Occipital lobe (tissue), 2 donors: ENCODE data around the gene RASSF4. TPM values are rescaled to one million over a fixed set of nuclear protein-coding genes. Genes with fewer than 3 reads are reported as not detected.
"Not testable (repeated sequence)": the region's sequence is repeated elsewhere in the genome, so short reads cannot be mapped to it uniquely, and the experiment has no call there.

ENCODE experiments used
- DNase-seq: peaks from one replicate; lab custom pipeline; 2025; lab: John Stamatoyannopoulos, UW
- total RNA-seq: library from RNA; depleted of rRNA; stranded (reverse); fragments of >200 nt; gene quantifications from one replicate; pipeline ENCODE4 v1.2.3, GENCODE V29; 2014

Gene RASSF4
- total RNA-seq, 1 donor from 2014 or later, result 7.2 TPM

- DNase-seq, result no peak
These were observed 43.9 kb downstream of the RASSF4 start for GRCh38 chr10:45003432-45004000.

- no peak for DNase-seq
These were observed 45.1 kb downstream of the RASSF4 start for GRCh38 chr10:45004661-45005060.

DNA sequence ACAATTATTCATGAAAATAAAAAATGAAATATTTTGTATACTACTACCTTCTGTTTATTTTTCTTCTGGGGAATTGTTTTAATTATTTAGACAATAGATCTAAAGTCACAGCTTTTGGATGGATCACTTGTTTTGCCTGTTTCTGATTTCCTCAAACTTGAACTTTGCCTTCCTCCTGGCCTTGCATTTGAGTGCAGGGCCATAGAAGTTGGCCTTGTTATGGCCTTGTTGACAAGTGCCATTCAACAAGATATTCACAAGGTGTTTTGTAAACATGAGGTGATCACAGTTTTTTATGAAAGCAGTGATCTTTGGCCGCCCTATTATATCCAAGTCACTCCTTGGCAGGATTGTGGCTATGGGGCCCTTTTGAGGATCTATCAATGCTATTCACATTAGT lies 45.7 kb downstream of the RASSF4 start:
- DNase-seq, result no peak

GRCh38 chr10:45006276-45007030 lies 46.9 kb downstream of the RASSF4 start:
- no peak for DNase-seq

- DNase-seq, result no peak
These were observed 49.0 kb downstream of the RASSF4 start for GRCh38 chr10:45008524-45009161.

GRCh38 chr10:45014557-45014956 lies 55.0 kb downstream of the RASSF4 start:
- DNase-seq, result not testable (repeated sequence)

DNA sequence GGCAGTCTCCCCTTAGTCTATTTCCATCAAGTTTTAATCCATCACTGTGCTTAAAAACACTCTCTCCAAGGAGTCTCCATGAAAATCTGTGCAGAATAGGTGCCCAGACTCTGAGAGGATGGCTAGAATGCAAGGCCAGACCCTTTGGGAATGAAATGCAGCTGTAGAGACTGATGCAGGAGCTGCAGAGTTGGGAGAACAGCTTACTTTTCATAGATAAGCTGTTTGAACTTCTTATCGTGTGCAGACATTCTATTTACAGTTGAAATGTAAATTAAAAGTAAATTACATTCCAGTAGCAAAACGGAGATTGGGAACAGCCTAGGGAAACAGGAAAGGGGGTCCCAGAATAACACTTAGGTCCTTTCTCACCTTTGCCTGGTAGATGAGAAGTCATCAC lies 56.0 kb downstream of the RASSF4 start:
- DNase-seq, result no peak

- no peak for DNase-seq
These were observed 63.8 kb downstream of the RASSF4 start for GRCh38 chr10:45023426-45023825.

DNA sequence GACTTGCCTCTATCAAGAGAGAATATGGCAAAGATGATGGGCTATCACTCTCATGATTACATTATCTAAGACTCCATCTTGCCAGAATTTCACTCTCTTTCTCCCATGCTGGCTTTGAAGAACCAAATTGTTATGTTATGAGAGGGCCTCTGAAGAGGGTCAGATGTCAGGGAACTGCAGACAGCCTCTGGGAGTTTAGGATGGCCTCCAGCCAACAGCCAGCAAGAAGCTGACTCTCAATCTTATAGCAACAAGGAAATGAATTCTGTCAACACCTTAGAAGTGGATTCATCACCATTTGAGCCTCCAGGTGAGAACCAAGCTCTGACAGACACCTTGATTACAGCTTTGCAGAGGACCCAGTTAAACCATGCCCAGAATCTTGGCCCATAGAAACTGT lies 74.7 kb downstream of the RASSF4 start:
- DNase-seq, result no peak

DNA sequence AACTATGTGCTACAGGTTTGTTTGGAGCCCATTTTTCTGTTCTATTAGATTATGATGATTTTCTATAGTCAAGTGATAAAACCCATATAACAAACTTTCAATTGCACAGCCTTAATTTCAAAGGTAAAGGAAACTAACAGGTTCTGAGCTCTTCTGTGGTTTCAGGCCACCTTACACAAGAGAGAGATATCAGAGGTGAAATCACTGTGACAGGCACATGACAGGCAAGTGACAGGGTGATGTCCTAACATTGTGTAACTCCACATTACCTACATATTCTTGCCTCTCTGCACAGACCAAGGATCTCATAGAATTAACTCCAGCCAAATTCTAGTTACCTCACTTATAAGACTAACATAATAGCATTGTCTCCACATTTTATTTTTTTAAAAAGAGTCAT lies 76.1 kb downstream of the RASSF4 start:
- no peak for DNase-seq

GRCh38 chr10:45040921-45041542 lies 81.4 kb downstream of the RASSF4 start:
- no peak for DNase-seq

- DNase-seq, result no peak
These were observed 84.7 kb downstream of the RASSF4 start for GRCh38 chr10:45044290-45044689.

Other genes starting within 250 kb of the RASSF4 start
- 0.16 TPM for gene TMEM72, start 48.5 kb upstream of the RASSF4 start, total RNA-seq
- 3.1 TPM for gene DEPP1, start 19.0 kb downstream of the RASSF4 start, total RNA-seq
- gene ZNF22, start 41.1 kb downstream of the RASSF4 start, total RNA-seq, result 48.8 TPM